22Rv1 (cell line): ENCODE measurements around the gene ESM1.

Experiments
- ZFX ChIP-seq: fragments of 450-650 bp; IDR thresholded peaks from 2 replicates; pipeline ENCODE4 v1.6.1; 2017; ENCODE audit warnings: antibody characterized with exemption, borderline replicate concordance
- TF ChIP-seq, protein P1 (sequence below): fragments of 450-650 bp; IDR thresholded peaks from 2 replicates; pipeline ENCODE4 v1.5.1; 2017; ENCODE audit warnings: mild to moderate bottlenecking

DNA sequence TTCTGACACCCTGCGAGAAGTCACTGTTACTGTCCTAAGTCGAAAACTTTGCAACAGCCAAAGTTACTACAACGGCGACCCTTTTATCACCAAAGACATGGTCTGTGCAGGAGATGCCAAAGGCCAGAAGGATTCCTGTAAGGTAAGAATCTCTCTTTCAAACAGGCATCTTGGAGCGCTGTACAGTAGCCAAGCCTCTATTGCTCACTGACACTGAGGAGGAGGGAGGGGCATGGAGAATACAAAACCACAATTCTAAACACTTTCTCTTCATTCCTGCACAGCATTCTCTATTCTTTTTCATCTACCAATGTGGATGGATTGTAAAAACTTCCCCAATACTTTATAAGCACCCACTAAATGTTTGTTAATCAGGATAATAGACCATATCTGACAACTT lies 46.1 kb upstream of the ESM1 start:
- TF ChIP-seq, protein P1, sequence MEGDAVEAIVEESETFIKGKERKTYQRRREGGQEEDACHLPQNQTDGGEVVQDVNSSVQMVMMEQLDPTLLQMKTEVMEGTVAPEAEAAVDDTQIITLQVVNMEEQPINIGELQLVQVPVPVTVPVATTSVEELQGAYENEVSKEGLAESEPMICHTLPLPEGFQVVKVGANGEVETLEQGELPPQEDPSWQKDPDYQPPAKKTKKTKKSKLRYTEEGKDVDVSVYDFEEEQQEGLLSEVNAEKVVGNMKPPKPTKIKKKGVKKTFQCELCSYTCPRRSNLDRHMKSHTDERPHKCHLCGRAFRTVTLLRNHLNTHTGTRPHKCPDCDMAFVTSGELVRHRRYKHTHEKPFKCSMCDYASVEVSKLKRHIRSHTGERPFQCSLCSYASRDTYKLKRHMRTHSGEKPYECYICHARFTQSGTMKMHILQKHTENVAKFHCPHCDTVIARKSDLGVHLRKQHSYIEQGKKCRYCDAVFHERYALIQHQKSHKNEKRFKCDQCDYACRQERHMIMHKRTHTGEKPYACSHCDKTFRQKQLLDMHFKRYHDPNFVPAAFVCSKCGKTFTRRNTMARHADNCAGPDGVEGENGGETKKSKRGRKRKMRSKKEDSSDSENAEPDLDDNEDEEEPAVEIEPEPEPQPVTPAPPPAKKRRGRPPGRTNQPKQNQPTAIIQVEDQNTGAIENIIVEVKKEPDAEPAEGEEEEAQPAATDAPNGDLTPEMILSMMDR, result no peak
- no peak for TF ChIP-seq ZFX
